NCI-H460 (cell line): Measurements from ENCODE around the gene CRP. TPM values are rescaled to one million over a fixed set of nuclear protein-coding genes. Genes with fewer than 3 reads are reported as not detected.
"Not testable (repeated sequence)": the region's sequence is repeated elsewhere in the genome, so short reads cannot be mapped to it uniquely, and the experiment has no call there.

Experiments
- DNase-seq: peaks from one replicate; pipeline ENCODE4 v3.0.0-alpha.2; 2016; ENCODE audit warnings: low read depth; ENCODE audit errors: extremely low read depth
- total RNA-seq: library from RNA; depleted of rRNA; stranded (reverse); fragments of >200 nt; shearing (Covaris generic); gene quantifications from 2 replicates; pipeline ENCODE4 v1.2.3, GENCODE V29; 2014; rRNA removed

CRP gene
- total RNA-seq, 1 experiment from 2014 or later = not detected

DNA sequence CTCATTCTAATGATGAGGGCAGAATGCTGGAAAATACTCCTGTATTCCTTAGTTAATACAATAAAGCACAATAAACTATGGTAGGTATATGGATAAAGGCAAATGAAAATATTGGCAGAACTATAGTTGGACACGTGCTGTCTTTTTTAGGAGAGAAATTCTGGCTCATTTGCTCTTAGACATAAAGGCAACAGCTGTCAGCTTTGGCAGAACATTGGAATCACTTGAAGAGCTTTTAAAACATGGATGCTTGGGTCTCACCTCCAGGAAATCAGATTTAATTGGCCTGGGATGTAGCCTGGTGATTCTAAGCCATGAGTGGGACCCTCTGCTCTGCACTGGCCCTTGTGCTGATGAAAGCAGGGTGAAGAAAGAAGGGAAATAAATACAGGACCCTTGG, 9.9 kb downstream of the CRP start:
- DNase-seq = no peak

DNA sequence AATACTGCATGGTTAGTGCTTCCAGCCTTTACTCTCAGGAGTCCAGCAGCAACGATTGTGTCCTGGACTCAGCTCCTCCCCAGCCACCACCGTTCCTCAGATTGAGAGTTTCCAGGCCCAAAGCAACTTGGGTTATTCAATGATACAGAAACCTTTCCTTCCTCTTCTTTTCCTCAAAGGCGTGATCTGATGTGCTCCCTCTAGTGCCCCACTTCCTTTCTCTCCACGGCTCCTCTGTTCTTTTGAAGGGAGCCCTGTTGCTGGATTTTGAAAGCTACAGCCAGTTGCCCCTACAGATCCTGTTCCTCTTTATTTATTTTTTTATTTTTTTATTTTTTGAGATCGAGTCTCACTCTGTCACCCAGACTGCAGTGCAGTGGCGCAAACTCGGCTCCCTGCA, 14.1 kb downstream of the CRP start:
- no peak for DNase-seq

DNA sequence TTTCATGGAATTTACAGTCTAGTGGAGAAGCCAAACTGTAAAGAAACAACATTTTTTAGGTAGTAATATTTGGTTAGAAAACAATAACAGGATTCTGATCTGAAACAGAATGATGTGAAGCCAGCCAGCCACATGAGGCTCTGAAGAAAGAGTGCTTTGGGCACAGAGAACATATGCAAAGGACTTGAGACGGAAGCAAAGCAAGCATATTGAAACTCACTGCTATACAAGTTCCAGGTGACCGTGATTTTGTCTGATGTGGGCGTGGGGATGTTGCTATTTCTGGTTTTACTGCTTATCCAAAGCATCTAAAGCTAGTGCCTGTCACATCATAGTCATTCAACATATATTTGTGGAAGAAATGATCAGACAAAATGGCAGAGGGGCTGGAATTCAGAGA, 14.7 kb downstream of the CRP start:
- DNase-seq = no peak

DNA sequence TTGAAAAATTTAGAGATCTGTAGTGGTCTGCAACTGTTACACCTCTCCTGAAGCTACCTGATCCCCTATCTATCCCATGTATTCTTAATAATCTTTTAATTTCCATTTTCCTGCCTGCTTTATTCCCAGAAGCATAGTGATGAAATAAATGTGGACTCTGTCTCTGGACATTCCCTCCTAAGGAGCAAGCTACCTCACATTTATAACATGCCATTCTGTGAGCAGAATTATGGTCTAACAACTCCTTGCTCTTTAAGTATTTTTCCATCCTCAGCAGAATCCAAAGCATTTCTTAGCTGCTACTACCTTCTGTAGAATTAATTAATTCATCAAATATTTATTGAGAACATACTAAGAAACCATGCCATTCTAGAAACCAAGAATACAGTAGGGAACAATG, 15.1 kb downstream of the CRP start:
- no peak for DNase-seq

DNA sequence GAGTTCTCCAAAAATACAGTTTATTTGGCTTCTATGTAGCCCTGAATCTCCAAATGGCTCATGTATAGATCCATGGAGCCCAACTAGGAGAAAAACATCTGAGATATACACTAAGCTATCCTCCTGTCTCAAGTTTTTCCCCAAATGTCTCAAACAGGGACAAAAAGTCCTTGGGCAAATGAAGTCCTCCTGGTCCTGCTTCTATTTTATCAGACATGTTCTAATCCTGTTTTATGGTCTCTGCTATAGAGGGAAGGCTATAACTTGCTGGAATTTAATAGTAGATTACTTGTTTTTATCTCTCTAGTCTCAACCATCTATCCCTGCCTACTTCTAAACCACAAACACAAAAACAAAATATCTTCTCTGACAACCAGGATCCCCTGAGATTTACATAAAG, 26.9 kb downstream of the CRP start:
- DNase-seq = no peak

DNA sequence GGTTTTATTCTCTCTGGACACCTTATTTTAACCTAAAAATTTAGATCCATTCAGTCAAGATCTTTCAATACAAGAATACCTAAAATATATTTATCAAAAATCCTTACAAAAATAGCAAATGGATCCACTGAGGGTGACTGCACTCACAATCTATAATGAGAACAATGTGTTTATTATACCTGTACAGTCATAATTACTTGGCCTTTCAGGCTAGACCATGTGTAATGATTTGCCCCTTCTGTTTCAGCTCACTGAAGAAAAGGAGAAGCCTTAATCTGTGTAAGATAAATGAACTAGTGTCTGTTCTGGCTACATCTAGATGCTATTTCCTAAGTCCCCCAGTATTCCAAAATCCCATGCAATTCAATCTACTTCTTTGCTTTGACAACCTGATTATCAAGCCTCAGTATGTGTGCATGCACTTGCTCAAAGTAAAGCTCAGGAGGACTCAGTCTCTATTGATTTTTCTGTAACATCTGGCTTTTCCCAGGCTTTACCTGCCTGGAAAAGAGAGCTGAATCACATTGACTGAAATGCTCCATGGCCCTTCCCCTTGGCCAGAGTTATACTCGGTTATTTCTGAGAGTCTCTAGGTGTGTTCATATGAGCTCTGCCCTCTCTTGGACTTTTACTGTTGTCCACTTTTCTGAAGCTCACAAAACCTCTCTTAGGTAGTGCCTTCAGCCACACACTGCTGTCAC, 27.6 kb downstream of the CRP start:
- DNase-seq = no peak

DNA sequence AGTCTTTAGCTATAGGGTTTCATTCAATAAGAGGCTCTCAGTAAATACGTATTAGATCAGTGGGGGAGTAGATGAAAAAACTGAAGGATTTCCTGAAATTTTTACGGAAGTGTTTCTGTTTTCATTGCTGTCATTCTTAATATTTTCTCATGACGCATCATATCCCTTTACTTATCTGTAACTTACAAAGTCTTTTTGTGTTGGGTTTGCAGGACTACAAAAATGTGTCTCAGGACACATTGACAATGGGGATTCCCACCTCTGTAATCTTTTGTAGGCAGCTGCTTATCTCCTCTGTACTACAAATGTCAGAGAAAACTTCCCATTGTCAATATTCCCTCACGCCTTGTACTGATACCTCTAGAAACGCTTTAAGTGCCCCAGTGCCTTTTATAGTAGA, 35.5 kb downstream of the CRP start:
- no peak for DNase-seq

DNA sequence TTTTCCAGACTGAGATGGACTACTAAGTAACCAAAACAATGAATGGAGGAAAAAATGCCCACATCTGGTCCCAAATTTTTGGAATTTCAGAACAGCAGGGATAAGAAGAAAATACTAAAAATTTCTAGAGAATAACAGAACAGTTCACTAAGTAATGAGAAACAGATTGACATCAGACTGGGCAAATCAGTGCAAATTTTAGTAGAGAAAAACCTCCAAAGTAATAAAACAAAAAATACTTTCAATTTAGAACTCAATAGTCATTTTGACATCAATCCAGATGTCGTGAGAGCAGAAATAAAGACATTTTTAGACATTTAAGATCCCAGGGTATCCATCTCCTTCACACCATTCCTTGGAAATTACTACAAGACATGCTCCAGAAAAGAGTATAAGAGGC, 39.3 kb downstream of the CRP start:
- no peak for DNase-seq

DNA sequence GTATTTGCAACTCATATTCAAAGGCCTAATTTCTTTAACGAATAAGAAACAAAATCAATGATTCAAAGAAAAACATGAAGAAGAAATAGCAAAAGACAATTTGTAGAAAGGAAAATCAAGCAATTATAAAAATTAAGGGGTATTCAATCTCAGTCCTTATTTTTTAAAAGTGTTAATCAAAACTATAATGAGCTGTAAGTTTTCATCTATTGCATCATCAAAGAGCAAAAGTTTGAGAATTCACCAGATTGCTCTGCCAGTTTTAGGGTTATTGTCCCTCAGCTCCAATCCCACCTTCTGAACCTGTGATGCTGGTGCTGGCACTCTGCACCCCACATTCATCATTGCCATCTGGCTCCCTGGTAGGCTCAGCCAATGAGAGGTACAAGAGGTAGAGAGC, 42.0 kb downstream of the CRP start:
- DNase-seq = not testable (repeated sequence)

DNA sequence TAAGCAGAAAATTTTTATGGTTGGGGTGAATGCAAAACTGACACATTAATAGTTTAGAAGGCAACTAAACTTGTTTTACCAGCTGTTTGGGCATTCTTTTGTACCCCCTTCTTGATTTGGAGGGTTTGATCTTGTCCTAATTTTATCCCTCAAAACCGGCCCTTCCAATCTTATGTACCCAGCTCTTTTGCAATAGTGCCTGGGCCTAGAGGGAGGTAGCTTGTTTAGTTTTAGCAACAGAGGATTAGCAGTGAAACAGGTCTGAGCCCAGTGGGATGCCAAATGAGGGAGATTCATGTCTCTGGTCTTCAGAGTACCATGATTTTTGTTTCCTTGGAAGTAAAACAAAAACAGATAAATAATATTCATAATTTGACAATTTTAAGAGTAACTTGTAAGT, 45.1 kb downstream of the CRP start:
- DNase-seq = no peak

DNA sequence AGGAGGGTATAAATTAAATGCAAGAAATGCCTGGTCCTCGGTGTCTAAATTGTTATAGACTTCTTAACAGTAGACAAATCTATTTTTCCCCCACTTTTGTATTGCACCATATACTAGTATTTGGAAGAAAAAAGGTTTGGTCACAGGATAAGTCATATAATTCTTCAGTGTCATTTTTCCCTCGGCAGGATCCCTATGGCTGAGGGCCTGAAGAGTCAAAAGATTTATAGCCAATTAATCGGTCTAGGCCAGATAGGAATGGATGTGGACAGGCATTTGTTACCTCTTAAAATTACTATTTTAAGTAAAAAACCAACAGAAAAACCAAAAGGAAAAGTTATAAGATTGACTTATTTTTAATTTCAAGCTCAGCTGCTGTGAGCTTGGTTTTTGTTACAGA, 45.6 kb downstream of the CRP start:
- no peak for DNase-seq

DNA sequence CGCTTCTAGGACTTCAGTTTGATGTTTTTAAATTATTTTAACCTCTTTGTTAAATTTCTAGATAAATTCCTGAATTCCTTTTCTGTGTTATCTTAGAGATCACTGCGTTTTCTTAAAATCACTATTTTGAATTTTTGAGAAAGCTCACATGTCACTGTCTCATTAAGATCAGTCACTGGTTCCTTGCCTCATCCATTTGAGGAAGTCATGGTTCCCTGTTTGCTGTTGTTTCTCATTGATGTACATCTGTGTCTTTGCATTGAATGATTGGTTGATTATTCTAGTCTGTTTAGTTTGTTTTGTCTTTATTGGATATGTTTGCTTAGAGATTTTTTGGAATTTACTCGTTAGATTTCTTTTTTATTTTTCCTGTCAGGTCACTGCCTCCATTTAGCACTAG, 50.1 kb downstream of the CRP start:
- no peak for DNase-seq

DNA sequence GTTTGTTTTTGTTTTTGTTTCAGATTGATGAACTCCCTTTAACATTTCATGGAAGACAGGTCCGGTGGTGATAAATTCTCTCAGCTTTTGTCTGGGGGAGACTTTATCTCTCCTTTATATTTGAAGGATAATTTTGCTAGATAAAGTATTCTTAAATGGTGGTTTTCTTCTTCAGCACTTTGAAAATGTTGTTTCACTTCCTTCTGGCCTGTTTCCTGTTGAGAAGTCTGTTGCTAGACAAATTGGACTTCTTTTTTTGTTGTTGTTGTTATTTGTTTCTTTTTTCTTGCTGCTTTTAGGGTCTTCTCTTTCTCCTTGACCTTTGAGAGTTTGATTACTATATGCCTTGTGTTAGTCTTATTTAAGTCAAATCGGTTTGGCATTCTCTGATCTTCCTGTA, 50.8 kb downstream of the CRP start:
- DNase-seq = no peak

Other genes starting within 250 kb of the CRP start
- not detected in 2 replicates for gene OR10J5, start 178.6 kb downstream of the CRP start, total RNA-seq
- not detected in 2 replicates for gene APCS, start 126.8 kb downstream of the CRP start, total RNA-seq
- 2.0 and 4.8 TPM in 2 replicates for gene DUSP23, start 66.4 kb upstream of the CRP start, total RNA-seq
- not detected in 2 replicates for gene FCRL6, start 87.8 kb upstream of the CRP start, total RNA-seq
- gene SLAMF8, start 112.3 kb upstream of the CRP start, total RNA-seq = not detected in 2 replicates
- 0.05 TPM in 1 of 2 replicates, not detected in the other for gene VSIG8, start 148.1 kb upstream of the CRP start, total RNA-seq
- gene CFAP45, start 185.6 kb upstream of the CRP start, total RNA-seq = 0.35 TPM in 1 of 2 replicates, not detected in the other
- gene TAGLN2, start 210.9 kb upstream of the CRP start, total RNA-seq = 137 and 138 TPM in 2 replicates
- not detected in 2 replicates for gene IGSF9, start 231.0 kb upstream of the CRP start, total RNA-seq
- not detected in 2 replicates for gene SLAMF9, start 239.6 kb upstream of the CRP start, total RNA-seq